GM06990 (cell line): ENCODE measurements around the gene TNN.

Experiments used
- DNase-seq: peaks from one replicate; pipeline ENCODE4 v3.0.0-alpha.2; 2011; ENCODE audit not compliant: insufficient read length; ENCODE audit errors: extremely low read depth
- H3K27me3 ChIP-seq: replicated peaks from 2 replicates; pipeline ENCODE4 v1.6.0; 2011; ENCODE audit warnings: low read length; ENCODE audit not compliant: control insufficient read depth, insufficient read depth
- H3K36me3 ChIP-seq: 2 replicates; pipeline ENCODE4 v1.5.1; 2011; ENCODE audit warnings: low read length; ENCODE audit not compliant: control insufficient read depth, insufficient read depth
- H3K4me3 ChIP-seq: replicated peaks from 2 replicates; pipeline ENCODE4 v1.5.1; 2011; ENCODE audit warnings: low read depth, mild to moderate bottlenecking, control low read depth, low read length
- TF ChIP-seq, protein P1 (sequence below): IDR thresholded peaks from 2 replicates; pipeline ENCODE4 v1.5.1; 2011; ENCODE audit warnings: low read length, control low read depth, mild to moderate bottlenecking, inconsistent platforms; ENCODE audit not compliant: insufficient read depth, poor library complexity, severe bottlenecking

Gene TNN

GRCh38 chr1:175062858-175063257 is 4.8 kb upstream of the TNN start:
- DNase-seq, result no peak
- H3K27me3 ChIP-seq, result no peaks in the 10 kb centered on the region
- TF ChIP-seq, protein P1, sequence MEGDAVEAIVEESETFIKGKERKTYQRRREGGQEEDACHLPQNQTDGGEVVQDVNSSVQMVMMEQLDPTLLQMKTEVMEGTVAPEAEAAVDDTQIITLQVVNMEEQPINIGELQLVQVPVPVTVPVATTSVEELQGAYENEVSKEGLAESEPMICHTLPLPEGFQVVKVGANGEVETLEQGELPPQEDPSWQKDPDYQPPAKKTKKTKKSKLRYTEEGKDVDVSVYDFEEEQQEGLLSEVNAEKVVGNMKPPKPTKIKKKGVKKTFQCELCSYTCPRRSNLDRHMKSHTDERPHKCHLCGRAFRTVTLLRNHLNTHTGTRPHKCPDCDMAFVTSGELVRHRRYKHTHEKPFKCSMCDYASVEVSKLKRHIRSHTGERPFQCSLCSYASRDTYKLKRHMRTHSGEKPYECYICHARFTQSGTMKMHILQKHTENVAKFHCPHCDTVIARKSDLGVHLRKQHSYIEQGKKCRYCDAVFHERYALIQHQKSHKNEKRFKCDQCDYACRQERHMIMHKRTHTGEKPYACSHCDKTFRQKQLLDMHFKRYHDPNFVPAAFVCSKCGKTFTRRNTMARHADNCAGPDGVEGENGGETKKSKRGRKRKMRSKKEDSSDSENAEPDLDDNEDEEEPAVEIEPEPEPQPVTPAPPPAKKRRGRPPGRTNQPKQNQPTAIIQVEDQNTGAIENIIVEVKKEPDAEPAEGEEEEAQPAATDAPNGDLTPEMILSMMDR, result no peak
- no peak overlapping the region for H3K4me3 ChIP-seq
- H3K36me3 ChIP-seq, result no peaks in the 10 kb centered on the region

DNA sequence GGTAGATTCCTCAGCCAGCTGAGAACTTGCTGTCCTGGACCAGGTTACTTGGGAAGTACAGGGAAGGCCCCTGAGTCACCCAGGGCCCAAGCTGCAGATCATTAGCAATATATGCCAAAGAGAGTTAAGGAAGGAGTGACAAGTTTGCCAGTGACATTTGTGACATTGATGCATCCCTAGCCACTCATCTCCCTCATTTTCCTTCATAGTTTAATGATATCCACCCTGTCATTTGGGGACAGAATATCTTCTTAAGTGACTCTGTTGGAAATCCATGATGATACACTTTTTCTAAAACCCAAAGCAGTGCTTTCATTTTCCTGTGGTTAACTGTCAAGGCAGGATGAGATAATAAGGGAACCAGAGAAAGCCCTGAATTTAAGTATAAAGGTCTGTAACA is 3.2 kb downstream of the TNN start:
- H3K27me3 ChIP-seq, result no peaks in the 10 kb centered on the region; the same call in 1 of the 2 replicates
- no peak overlapping the region for H3K4me3 ChIP-seq
- TF ChIP-seq, protein P1, result no peak
- H3K36me3 ChIP-seq, result no peaks in the 10 kb centered on the region
- no peak for DNase-seq

DNA sequence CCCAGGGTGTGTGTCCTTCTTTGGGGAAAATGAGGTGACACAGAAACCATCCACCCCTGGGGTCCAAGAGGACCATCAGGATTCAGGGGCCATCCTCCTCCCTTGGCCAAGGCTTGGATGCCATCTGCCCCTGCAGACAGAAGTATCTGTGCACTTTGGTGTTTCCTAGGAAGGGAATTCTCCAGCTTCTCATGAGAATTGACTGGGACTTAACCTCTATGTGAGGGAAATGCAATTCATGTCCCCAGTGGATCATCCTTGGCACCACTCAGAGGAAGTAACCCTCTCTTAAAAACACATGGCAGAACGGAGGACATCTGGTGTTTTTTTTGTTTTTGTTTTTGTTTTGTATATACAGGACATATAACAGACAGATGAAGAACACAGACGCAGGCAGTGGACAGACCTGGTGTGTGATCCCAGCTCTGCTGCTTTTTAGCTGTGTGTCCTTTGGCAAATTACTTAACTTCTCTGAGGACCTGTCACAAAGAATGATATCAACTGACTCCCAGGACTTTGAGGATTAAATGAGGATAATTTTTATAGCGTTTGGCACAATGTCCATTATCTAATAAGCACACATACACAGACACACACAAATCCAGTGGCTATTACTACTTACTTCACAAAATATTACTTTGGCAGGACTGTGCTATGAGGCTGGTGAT is 3.8 kb downstream of the TNN start:
- no peak for DNase-seq
- Histone ChIP-seq H3K27me3 (no peaks in the 10 kb centered on the region; the same call in 1 of the 2 replicates), H3K4me3 (no peak overlapping the region), H3K36me3 (no peaks in the 10 kb centered on the region)
- TF ChIP-seq, protein P1, result no peak

GRCh38 chr1:175072099-175072951 is 4.7 kb downstream of the TNN start:
- H3K27me3 ChIP-seq, result no peaks in the 10 kb centered on the region; the same call in 1 of the 2 replicates
- TF ChIP-seq, protein P1, result no peak
- no peak overlapping the region for H3K4me3 ChIP-seq
- H3K36me3 ChIP-seq, result no peaks in the 10 kb centered on the region
- peak; percentile 29 for DNase-seq

DNA sequence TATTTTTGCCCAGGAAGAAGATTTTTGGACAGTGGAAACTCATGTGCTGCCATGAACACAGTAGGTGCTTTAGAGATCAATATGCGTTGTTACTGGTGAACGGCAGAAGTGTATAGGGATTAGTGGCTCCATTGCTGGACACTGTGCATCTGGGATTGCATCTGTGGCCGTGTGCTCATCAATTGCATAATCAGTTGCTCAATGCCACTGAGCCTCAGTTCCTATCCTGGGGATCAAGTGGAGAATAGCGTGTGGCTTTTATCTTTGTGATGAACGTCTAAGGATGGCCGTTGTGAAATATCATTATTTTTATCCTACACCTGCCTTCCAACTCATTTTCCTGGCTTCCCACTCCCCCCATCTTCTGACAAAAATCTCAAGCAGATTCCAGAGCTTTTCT is 5.4 kb downstream of the TNN start:
- no peak for DNase-seq
- H3K36me3 ChIP-seq, result no peaks in the 10 kb centered on the region
- TF ChIP-seq, protein P1, result no peak
- H3K4me3 ChIP-seq, result no peak overlapping the region
- H3K27me3 ChIP-seq, result no peaks in the 10 kb centered on the region; the same call in 1 of the 2 replicates
